NCI-H2227 (cell line): ENCODE measurements around the gene SUN5.
"Not testable (repeated sequence)": the region's sequence is repeated elsewhere in the genome, so short reads cannot be mapped to it uniquely, and the experiment has no call there.

Experiments
- DNase-seq: peaks from one replicate; lab custom pipeline; 2025; ENCODE audit not compliant: unreplicated experiment; lab: John Stamatoyannopoulos, UW

SUN5 gene

DNA sequence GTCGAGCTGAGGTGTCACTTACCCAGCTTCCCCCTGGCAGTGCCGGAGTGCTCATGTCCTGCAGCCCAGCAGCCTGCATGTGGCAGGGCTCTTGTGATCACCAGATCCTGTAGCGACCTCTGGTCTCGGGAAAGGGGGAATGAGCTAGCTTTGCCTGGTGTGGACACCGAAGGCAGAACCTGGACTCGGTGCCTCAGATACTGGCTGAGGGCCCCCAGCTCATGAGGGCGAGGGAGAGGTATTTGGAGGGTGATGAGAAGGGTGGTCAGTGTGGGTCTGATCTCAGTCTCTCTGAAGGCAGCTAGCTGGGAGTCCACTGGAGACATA, 26.3 kb downstream of the SUN5 start:
- no peak for DNase-seq

- DNase-seq, result no peak
Observed at GRCh38 chr20:32977281-32978008, 26.8 kb downstream of the SUN5 start.

DNA sequence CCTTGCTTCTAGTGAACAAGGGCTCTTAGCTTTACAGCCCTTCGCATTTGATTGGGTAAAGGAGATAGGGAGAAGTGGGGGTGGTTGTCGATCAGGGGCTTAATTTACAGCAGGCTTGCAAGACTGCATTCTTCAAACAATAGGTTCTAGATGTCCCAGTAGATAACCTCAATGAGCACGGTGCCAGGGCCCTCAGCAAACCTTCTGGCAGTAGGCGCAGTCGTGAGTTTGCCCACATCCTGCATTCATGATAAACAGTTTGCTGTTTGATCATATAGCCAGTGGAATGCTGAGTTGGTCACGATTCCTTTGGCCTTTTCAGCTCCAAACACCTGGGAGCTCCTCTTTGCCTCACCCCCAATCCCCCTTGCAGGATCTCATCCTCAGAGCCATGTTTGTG, 27.5 kb downstream of the SUN5 start:
- DNase-seq, result no peak

GRCh38 chr20:32975698-32976674, 28.2 kb downstream of the SUN5 start:
- DNase-seq, result no peak

- not testable (repeated sequence) for DNase-seq
Observed at GRCh38 chr20:32975121-32975520, 29.1 kb downstream of the SUN5 start.

DNA sequence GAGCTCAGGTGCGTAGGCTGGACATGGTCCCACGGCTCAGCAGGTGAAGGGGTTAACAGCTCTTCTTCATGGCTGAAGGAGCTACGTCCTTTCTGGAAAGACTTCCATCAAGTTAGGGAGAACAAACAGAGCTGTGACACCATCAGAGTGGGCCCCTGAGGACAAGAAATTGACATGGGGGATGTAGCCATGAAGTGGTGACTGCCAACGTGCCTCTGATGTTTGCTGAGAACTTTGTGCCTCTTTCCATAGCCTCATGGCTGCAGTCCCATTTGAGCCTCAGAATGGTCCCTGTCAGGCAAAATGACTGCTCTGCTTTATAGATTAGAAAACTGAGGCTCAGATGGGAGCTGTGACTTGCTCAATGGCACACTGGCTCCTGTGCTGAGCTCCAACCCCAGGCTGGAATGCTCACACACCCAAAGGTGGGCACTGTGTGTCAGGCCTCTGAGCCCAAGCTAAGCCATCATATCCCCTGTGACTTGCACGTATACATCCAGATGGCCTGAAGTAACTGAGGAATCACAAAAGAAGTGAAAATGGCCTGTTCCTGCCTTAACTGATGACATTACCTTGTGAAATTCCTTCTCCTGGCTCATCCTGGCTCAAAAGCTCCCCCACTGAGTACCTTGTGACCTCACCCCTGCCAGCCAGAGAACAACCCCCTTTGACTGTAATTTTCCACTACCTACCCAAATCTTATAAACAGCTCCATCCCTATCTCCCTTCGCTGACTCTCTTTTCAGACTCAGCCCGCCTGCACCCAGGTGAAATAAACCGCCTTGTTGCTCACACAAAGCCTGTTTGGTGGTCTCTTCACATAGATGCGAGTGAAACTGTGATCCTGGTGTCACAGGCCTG, 29.8 kb downstream of the SUN5 start:
- not testable (repeated sequence) for DNase-seq

DNA sequence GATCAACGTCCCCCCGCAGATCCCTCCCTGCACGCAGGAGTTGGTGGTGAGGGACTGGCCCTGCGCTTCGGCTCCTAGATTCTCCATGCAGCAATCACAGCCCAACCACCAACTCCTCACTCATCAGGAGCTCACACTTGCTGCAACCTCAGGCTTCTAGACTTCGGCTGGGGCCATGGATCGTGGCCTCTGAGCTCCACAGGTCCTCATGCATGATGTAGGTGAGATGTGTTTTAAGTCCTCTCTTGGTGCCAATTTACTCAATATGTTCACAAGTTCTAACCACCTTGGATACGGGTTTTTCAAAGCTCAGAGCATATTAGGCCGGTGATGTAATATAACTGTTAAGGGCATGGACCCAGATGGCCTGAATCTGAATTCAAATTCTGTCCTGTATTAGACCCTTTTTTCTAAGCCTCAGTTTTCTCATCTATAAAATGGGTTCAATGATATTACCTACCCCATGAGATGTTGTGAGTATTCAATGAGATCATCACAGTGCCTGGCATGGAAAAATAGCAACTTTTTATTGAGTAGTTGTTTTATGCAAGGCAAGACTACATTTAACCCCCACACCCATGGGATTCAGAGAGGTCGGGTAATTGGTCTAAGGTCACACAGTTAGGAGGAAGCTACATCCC, 31.0 kb downstream of the SUN5 start:
- DNase-seq, result no peak

- DNase-seq, result no peak
Observed at GRCh38 chr20:32972181-32973076, 31.8 kb downstream of the SUN5 start.

- DNase-seq, result no peak
Observed at GRCh38 chr20:32971703-32972161, 32.5 kb downstream of the SUN5 start.

DNA sequence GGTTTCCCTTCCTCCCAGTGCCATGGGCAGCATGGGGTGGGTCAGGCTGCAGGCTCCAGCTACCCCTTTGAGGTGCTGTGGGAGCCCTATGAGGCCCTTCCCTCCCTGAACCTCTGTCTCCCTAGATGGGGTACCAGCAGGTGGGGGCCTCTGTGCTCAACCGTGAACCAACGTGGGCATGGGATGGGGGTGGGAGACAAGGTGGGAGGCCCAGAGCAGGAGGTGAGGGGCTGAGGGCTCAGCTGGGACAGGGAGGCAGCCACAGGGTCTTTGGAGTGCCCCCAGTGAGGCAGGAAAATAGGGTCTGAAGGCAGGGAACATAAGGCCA, 33.3 kb downstream of the SUN5 start:
- DNase-seq, result no peak

GRCh38 chr20:32970115-32970972, 33.9 kb downstream of the SUN5 start:
- DNase-seq, result no peak

DNA sequence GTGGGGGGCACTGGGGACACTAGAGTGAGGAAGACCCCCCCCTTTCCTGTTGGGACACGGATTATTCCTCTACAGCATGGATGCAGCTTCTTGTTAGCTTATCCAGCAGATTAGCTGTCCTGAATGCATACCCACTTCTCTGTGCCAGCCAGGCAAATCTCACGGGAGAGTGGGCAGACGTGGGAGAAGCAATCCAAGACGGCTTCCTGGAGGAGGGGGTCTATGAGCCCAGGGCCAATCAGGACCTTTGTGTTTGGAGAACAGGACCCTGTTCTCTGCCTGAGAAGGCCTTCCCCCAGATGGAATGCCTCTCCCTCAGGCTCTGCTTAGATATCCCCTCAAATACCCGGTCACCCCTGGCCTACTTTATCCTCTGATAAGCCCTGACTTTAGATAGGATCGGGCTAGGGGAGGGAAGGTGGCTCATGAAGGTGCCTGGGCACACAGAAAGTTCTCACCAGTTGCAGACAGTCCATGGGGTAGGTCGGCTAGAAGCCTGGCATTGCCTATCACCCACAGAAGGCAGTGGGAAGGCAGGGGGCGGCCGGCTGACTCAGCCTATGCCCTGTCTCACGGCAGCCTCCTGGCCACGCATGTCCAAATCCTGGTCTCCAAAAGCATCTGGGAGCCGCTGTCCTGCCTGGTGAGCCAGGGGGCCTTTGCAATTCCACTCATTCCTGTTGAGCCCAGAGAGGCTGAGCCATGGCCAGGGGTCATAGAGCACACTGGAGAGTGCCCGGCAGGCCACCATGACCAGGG, 34.7 kb downstream of the SUN5 start:
- no peak for DNase-seq

DNA sequence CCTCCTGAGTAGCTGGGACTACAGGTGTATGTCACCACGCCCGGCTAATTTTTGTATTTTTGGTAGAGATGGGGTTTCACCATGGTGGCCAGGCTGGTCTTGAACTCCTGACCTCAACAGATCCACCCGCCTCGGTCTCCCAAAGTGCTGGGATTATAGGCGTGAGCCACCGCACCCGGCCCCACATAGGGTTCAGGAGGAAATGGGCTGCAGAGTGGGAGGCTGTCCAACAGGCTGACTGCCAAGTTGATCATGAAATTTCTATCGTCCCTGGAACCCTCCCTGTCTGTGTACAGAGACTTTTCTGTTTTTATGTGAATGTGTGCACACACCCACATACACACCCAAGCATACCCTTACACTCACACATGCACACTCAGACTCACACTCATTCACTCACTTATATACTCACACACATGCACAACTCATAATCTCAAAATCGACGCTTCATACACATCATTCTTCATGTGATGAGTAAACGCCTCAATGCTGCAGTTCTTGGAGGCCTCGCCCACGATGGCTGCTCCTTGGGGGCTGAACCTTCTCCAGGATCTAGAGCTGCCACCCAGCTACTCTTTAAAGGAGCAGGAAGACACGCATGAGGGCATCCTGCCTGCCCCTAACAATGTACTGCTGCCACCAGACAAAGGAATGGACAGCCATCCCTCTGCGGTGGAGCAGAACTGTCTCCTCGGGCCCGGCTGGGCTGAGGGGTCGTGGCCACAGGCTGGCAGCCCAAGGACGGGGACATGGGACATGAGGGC, 35.6 kb downstream of the SUN5 start:
- DNase-seq, result no peak

DNA sequence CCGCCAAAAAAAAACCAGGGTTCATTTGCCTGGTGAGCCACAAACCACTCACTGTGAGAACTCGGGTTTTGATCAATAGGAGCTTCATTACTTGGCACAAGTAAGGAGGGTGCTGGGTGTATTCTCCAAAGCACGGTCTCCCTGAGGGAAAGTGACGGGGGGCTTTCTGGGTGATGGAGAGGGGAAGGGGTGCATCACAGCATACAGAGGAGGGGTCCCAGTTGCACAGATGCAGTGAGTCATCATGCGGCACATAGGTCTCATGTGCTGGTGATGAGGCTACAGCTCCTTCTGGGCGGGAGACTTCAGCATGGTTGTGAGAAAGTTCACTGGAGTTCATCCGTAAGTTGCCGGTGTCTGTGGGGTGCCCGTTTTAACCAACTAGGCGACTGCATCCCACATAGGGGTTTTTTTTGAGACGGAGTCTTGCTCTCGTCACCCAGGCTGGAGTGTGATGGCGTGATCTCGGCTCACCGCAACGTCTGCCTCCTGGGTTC, 36.2 kb downstream of the SUN5 start:
- no peak for DNase-seq

GRCh38 chr20:32966881-32967781, 37.1 kb downstream of the SUN5 start:
- no peak for DNase-seq

GRCh38 chr20:32966382-32966781, 37.9 kb downstream of the SUN5 start:
- no peak for DNase-seq
